Activated CD8-positive, alpha-beta T cell treated with anti-CD3 and anti-CD28 coated beads for 36 hours (primary cell): Measurements from ENCODE around the gene HOXD3. TPM values are rescaled to one million over a fixed set of nuclear protein-coding genes. Genes with fewer than 3 reads are reported as not detected.

Experiments
- ATAC-seq: fragments of 200-7000 bp; cut with Tn5 transposase; one replicate; pipeline ENCODE4 v1.10.0; 2021; ENCODE audit warnings: mild to moderate bottlenecking, moderate library complexity
- CTCF ChIA-PET: fragments of 350-600 bp; sonication (Branson Sonifier 250); formaldehyde crosslinking; loops from one replicate; lab custom pipeline; 2021; ENCODE audit warnings: antibody characterized with exemption; lab: Charles Lee
- POLR2A ChIA-PET: fragments of 350-600 bp; sonication (Branson Sonifier 250); formaldehyde crosslinking; loops from one replicate; lab custom pipeline; 2021; ENCODE audit warnings: antibody characterized with exemption; lab: Charles Lee
- DNase-seq: peaks from one replicate; pipeline ENCODE4 v3.0.0-alpha.2; 2020
- H3K27ac Mint-ChIP-seq: one replicate; pipeline ENCODE4 v1.8.0; 2021; ENCODE audit warnings: mild to moderate bottlenecking, mixed read lengths
- H3K27me3 Mint-ChIP-seq: one replicate; pipeline ENCODE4 v1.8.0; 2021; ENCODE audit warnings: mixed read lengths
- H3K36me3 Mint-ChIP-seq: one replicate; pipeline ENCODE4 v1.8.0; 2021; ENCODE audit warnings: low read depth, mixed read lengths
- H3K4me1 Mint-ChIP-seq: one replicate; pipeline ENCODE4 v1.8.0; 2021; ENCODE audit warnings: low read depth, mixed read lengths
- H3K4me3 Mint-ChIP-seq: one replicate; pipeline ENCODE4 v1.8.0; 2021; ENCODE audit warnings: mild to moderate bottlenecking, moderate library complexity, mixed read lengths
- H3K9me3 Mint-ChIP-seq: one replicate; pipeline ENCODE4 v1.8.0; 2021; ENCODE audit warnings: mixed read lengths
- CTCF ChIP-seq: fragments of 200-600 bp; IDR thresholded peaks from one replicate; pipeline ENCODE4 v1.8.0; 2022; ENCODE audit warnings: antibody characterized with exemption, mild to moderate bottlenecking
- intact Hi-C: fragments of 100-400 bp; cut with micrococcal nuclease; formaldehyde crosslinking; loops from one replicate; pipeline ENCODE4 v1.10.0; 2022
- total RNA-seq, 2 experiments: library from RNA; stranded (reverse); gene quantifications; one replicate each; pipeline ENCODE4 v1.2.3, GENCODE V29; 2021

HOXD3 gene
- total RNA-seq, 2 experiments from 2014 or later: not detected

- H3K27ac Mint-ChIP-seq: no peak overlapping the region
- intact Hi-C loops: no loop called here
- no peak for DNase-seq
- peaks cover 89% of the 10 kb centered on the region for H3K27me3 Mint-ChIP-seq
- ChIA-PET CTCF (interaction anchor here (0.7 to 5.2 kb wide), 4 partner anchors 9 to 16 kb away, joined by 3 to 28 read pairs (median 4); no protein-coding TSS in a partner anchor), POLR2A (interaction anchor here (0.6 to 0.8 kb wide), 2 partner anchors 14 to 80 kb away, joined by 3 read pairs; no protein-coding TSS in a partner anchor)
- peaks cover 1% of the 10 kb centered on the region for H3K36me3 Mint-ChIP-seq
- no peak overlapping the region for H3K4me3 Mint-ChIP-seq
- no peak for TF ChIP-seq CTCF
- peaks cover 8% of the 10 kb centered on the region for H3K4me1 Mint-ChIP-seq
- peaks cover 6% of the 10 kb centered on the region for H3K9me3 Mint-ChIP-seq
- no peak for ATAC-seq
Observed at GRCh38 chr2:176114120-176114929, 42.8 kb upstream of the HOXD3 start.

- ChIA-PET CTCF (interaction anchor here (1.3 to 5.2 kb wide), 2 partner anchors 12 to 16 kb away, joined by 3 to 28 read pairs; no protein-coding TSS in a partner anchor), POLR2A (interaction anchor here (0.6 to 0.8 kb wide), 2 partner anchors 14 to 79 kb away, joined by 3 read pairs; no protein-coding TSS in a partner anchor)
- intact Hi-C loops: no loop called here
- Mint-ChIP-seq H3K36me3 (no peaks in the 10 kb centered on the region), H3K4me1 (peaks cover 7% of the 10 kb centered on the region), H3K4me3 (no peak overlapping the region), H3K27me3 (peaks cover 88% of the 10 kb centered on the region), H3K9me3 (peaks cover 6% of the 10 kb centered on the region), H3K27ac (no peak overlapping the region)
- no peak for TF ChIP-seq CTCF
- DNase-seq (no peak), ATAC-seq (no peak)
Observed at GRCh38 chr2:176114930-176115625, 42.0 kb upstream of the HOXD3 start.

GRCh38 chr2:176115883-176116813 is 41.0 kb upstream of the HOXD3 start, which contains the start of gene HOXD10:
Gene HOXD10, plus strand, starts transcription at chr2:176116778. Its CDS starts 56 bp downstream, at chr2:176116834.
- ChIA-PET CTCF (interaction anchor here (5.2 kb wide), 1 partner anchor 11 kb away, joined by 28 read pairs; no protein-coding TSS in a partner anchor), POLR2A (no interaction called here)
- intact Hi-C loops: no loop called here
- H3K4me3 Mint-ChIP-seq: no peak within 1 kb of the TSS
- no peaks in the 10 kb centered on the region for H3K36me3 Mint-ChIP-seq
- H3K4me1 Mint-ChIP-seq: peaks cover 5% of the 10 kb centered on the region
- H3K27ac Mint-ChIP-seq: no peak within 1 kb of the TSS
- peaks cover 89% of the 10 kb centered on the region for H3K27me3 Mint-ChIP-seq
- DNase-seq (no peak), ATAC-seq (no peak)
- peaks cover 6% of the 10 kb centered on the region for H3K9me3 Mint-ChIP-seq
- TF ChIP-seq CTCF: no peak

GRCh38 chr2:176117162-176117822 is 39.8 kb upstream of the HOXD3 start:
- ATAC-seq (no peak), DNase-seq (no peak)
- ChIA-PET POLR2A (no interaction called here), CTCF (interaction anchor here (1.0 to 5.2 kb wide), 2 partner anchors 9 to 1031 kb away, joined by 3 to 28 read pairs; no protein-coding TSS in a partner anchor)
- Mint-ChIP-seq H3K27me3 (peaks cover 82% of the 10 kb centered on the region), H3K9me3 (peaks cover 6% of the 10 kb centered on the region), H3K4me3 (no peak overlapping the region), H3K27ac (no peak overlapping the region), H3K4me1 (peaks cover 4% of the 10 kb centered on the region), H3K36me3 (no peaks in the 10 kb centered on the region)
- no peak for TF ChIP-seq CTCF
- intact Hi-C loops: no loop called here
